Sigmoid colon (tissue), 4 donors: ENCODE data around the gene EFCAB5.

ENCODE experiments used
- POLR2A ChIP-seq, 2 donors: fragments of 450-650 bp; IDR thresholded peaks; one replicate each; pipeline ENCODE4 v1.6.1; 2016; ENCODE audit warnings: antibody characterized with exemption in 2 of 2, mild to moderate bottlenecking in 2 of 2, moderate library complexity in 2 of 2
- POLR2AphosphoS5 ChIP-seq, 4 donors: sonication (generic); formaldehyde crosslinking; IDR thresholded peaks; one replicate each; pipeline ENCODE4 v1.6.1; 2017; ENCODE audit warnings: antibody characterized with exemption in 4 of 4

GRCh38 chr17:29933379-29933778 is 8.1 kb upstream of the EFCAB5 start:
- TF ChIP-seq POLR2A (IDR thresholded peaks at IDR 0.05) (no peak), POLR2AphosphoS5 (IDR thresholded peaks at IDR 0.05) (no peak)
